Measurements from ENCODE around the gene CRACR2A. TPM values are rescaled to one million over a fixed set of nuclear protein-coding genes. Genes with fewer than 3 reads are reported as not detected.

The CRACR2A gene
- total RNA-seq, 1 donor = 16.3 TPM

DNA sequence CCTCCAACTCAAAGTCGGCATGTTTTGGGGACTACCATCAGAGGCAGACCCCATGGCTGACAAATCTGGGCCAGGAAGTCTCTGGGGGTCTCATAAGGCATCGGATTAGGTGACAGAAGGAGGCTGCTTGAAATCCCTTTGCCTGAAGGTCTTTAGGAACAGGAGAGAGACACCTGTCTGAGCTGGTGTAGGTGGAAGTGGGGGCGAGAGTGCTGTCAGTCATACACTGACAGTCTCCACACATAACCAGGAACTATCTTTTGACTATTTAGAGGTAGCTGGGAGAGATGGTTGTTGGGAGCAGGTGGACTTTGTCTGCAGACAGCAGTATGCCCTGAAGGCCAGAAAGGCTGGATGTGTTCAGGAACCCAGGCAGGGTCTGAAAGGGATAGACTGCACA lies 163.2 kb downstream of the CRACR2A start:
- TF ChIP-seq, protein P1, sequence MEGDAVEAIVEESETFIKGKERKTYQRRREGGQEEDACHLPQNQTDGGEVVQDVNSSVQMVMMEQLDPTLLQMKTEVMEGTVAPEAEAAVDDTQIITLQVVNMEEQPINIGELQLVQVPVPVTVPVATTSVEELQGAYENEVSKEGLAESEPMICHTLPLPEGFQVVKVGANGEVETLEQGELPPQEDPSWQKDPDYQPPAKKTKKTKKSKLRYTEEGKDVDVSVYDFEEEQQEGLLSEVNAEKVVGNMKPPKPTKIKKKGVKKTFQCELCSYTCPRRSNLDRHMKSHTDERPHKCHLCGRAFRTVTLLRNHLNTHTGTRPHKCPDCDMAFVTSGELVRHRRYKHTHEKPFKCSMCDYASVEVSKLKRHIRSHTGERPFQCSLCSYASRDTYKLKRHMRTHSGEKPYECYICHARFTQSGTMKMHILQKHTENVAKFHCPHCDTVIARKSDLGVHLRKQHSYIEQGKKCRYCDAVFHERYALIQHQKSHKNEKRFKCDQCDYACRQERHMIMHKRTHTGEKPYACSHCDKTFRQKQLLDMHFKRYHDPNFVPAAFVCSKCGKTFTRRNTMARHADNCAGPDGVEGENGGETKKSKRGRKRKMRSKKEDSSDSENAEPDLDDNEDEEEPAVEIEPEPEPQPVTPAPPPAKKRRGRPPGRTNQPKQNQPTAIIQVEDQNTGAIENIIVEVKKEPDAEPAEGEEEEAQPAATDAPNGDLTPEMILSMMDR (IDR thresholded peaks at IDR 0.05; ENCODE audit: extremely low read depth, low read depth, low read length) = no peak
- Histone ChIP-seq H3K36me3 (ENCODE audit: insufficient read depth, low read length) (no peaks in the 10 kb centered on the region), H3K4me3 (ENCODE audit: insufficient read depth, low read length) (no peak overlapping the region), H3K4me2 (ENCODE audit: insufficient read depth, low read length) (no peak overlapping the region), H3K27me3 (ENCODE audit: insufficient read depth, low read length) (peaks cover 6% of the 10 kb centered on the region), H3K27ac (ENCODE audit: low read depth, low read length) (no peak overlapping the region), H3K4me1 (ENCODE audit: insufficient read depth, low read length) (no peaks in the 10 kb centered on the region), H3K79me2 (ENCODE audit: insufficient read depth, low read length) (no peaks in the 10 kb centered on the region), H3K9me3 (ENCODE audit: low read depth, low read length) (no peaks in the 10 kb centered on the region), H4K20me1 (ENCODE audit: insufficient read depth, low read length) (no peaks in the 10 kb centered on the region), H2AFZ (ENCODE audit: low read length) (no peak overlapping the region)
- no peak for DNase-seq (ENCODE audit: insufficient read length, low spot score, missing footprints)

DNA sequence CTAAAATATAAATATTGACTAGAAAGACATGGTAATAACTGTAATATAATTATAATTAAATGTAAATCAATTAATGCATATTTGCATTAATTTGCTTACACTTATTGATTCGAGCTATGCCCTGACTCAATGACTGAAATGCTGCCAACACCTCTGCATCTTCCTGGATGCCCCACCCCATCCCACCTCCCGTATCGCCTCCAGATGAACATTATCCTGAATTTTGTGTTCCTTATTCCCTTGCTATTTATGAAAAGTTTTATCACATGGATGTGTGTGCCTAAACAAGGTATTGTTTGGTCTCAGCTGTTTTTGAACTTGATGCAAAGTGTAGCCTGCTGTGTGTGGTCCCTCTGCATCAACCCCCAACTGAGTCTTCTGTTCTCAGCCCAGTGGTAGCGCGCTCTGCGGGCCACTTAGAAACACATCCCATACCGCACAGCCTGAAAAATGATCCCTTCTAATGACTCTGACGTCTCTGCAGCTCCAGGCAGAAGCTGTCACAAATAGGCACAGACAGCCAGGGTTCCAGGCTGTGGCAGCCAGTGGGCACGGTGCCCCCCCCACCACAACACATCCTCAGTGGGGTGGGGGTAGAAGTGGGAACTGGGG lies 165.4 kb downstream of the CRACR2A start:
- Histone ChIP-seq H3K4me1 (ENCODE audit: insufficient read depth, low read length) (no peaks in the 10 kb centered on the region), H3K36me3 (ENCODE audit: insufficient read depth, low read length) (no peaks in the 10 kb centered on the region), H3K9me3 (ENCODE audit: low read depth, low read length) (no peaks in the 10 kb centered on the region), H3K27me3 (ENCODE audit: insufficient read depth, low read length) (peaks cover 6% of the 10 kb centered on the region), H3K4me2 (ENCODE audit: insufficient read depth, low read length) (no peak overlapping the region), H3K79me2 (ENCODE audit: insufficient read depth, low read length) (no peaks in the 10 kb centered on the region), H3K4me3 (ENCODE audit: insufficient read depth, low read length) (no peak overlapping the region), H4K20me1 (ENCODE audit: insufficient read depth, low read length) (no peaks in the 10 kb centered on the region), H2AFZ (ENCODE audit: low read length) (no peak overlapping the region), H3K27ac (ENCODE audit: low read depth, low read length) (no peak overlapping the region)
- no peak for DNase-seq (ENCODE audit: insufficient read length, low spot score, missing footprints)
- TF ChIP-seq, protein P1 (IDR thresholded peaks at IDR 0.05; ENCODE audit: extremely low read depth, low read depth, low read length) = no peak

DNA sequence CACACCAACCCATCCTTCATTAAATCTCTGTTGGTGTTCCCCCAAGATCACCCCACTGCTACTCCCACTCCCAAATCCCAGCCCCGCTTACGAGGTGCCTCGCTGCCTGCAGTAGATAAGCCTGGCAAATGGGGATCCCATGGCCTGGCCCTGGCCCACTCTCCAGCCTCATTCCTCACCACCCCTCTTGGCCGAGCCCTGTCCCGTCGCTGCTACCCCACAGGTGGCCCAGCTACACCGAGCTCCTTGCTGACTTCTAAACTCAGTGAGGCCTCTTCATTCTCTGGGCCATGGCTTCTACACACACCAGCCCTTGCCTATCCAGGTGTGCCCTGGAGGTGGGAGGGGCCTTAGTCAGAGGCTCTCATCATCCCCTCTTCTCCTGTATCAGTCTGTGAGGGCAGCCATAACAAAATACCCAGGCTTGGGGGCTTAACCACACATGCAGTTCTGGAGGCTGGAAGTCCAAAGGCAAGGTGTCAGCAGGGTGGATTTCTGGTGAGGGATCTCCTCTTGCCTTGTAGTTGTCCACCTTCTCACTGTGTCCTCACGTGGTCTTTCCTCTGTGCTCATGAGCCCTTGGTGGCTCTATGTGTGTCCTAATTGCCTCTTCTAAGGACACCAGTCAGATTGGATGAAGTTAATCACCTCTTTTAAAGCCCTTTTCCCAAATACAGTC lies 169.1 kb downstream of the CRACR2A start:
- H3K27ac ChIP-seq (ENCODE audit: low read depth, low read length) = no peak overlapping the region
- no peak overlapping the region for H3K4me3 ChIP-seq (ENCODE audit: insufficient read depth, low read length)
- H4K20me1 ChIP-seq (ENCODE audit: insufficient read depth, low read length) = no peaks in the 10 kb centered on the region
- TF ChIP-seq, protein P1 (IDR thresholded peaks at IDR 0.05; ENCODE audit: extremely low read depth, low read depth, low read length) = no peak
- H3K4me2 ChIP-seq (ENCODE audit: insufficient read depth, low read length) = no peak overlapping the region
- no peaks in the 10 kb centered on the region for H3K9me3 ChIP-seq (ENCODE audit: low read depth, low read length)
- no peaks in the 10 kb centered on the region for H3K79me2 ChIP-seq (ENCODE audit: insufficient read depth, low read length)
- H3K27me3 ChIP-seq (ENCODE audit: insufficient read depth, low read length) = peaks cover 8% of the 10 kb centered on the region
- H2AFZ ChIP-seq (ENCODE audit: low read length) = no peak overlapping the region
- DNase-seq (ENCODE audit: insufficient read length, low spot score, missing footprints) = no peak
- no peaks in the 10 kb centered on the region for H3K36me3 ChIP-seq (ENCODE audit: insufficient read depth, low read length)
- H3K4me1 ChIP-seq (ENCODE audit: insufficient read depth, low read length) = no peaks in the 10 kb centered on the region

DNA sequence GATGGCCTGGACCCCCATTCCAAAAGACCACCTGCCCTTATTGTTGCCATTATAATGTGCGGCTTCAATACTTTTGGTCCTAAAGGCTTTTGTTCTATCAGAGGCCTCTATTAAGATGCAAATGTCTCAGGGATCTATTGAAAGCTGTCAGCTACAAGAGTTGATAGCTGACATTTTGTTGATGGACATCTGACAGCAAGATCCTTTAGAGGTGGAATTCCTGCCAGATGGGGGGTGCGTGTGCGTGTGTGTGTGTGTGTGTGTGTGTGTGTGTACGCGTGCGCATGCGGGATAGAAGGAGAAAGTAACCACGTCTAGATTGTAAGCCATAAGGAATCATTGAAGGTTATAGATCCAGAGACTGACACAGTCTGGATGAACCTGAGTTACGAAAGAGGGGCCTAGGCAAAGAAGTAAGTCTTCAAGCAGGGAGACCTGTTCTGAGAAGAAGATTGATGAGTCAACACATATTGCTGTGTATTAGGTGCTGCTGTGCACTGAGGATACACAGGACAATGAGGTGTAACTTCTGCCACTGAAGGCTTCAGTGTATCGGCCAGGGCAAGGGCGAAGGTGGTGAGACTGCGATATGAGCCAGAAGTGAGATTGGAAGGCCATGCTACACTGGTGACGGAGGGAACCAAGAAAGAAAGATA lies 172.7 kb downstream of the CRACR2A start:
- Histone ChIP-seq H3K4me1 (ENCODE audit: insufficient read depth, low read length) (no peaks in the 10 kb centered on the region), H4K20me1 (ENCODE audit: insufficient read depth, low read length) (no peaks in the 10 kb centered on the region), H3K79me2 (ENCODE audit: insufficient read depth, low read length) (no peaks in the 10 kb centered on the region), H3K4me2 (ENCODE audit: insufficient read depth, low read length) (no peak overlapping the region), H3K27me3 (ENCODE audit: insufficient read depth, low read length) (peaks cover 11% of the 10 kb centered on the region), H3K4me3 (ENCODE audit: insufficient read depth, low read length) (no peak overlapping the region), H3K36me3 (ENCODE audit: insufficient read depth, low read length) (no peaks in the 10 kb centered on the region), H3K9me3 (ENCODE audit: low read depth, low read length) (no peaks in the 10 kb centered on the region), H2AFZ (ENCODE audit: low read length) (no peak overlapping the region), H3K27ac (ENCODE audit: low read depth, low read length) (no peak overlapping the region)
- no peak for DNase-seq (ENCODE audit: insufficient read length, low spot score, missing footprints)
- TF ChIP-seq, protein P1 (IDR thresholded peaks at IDR 0.05; ENCODE audit: extremely low read depth, low read depth, low read length) = no peak
